SK-N-SH (cell line): ENCODE results near the gene PAK3. TPM values are rescaled to one million over a fixed set of nuclear protein-coding genes. Genes with fewer than 3 reads are reported as not detected.

Experiments
- CTCF ChIA-PET: fragments of 300-600, 350-600 bp; formaldehyde crosslinking; extraction: SDS; loops from one replicate; lab custom pipeline; 2021; lab: Yijun Ruan, JAX
- POLR2A ChIA-PET: fragments of 350-600 bp; sonication (Branson Sonifier 250); formaldehyde crosslinking; extraction: SDS; loops from one replicate; lab custom pipeline; 2020; ENCODE audit warnings: antibody characterized with exemption, inconsistent platforms; lab: Yijun Ruan, JAX
- DNase-seq: peaks from one replicate; pipeline ENCODE4 v3.0.0; 2012
- H2AFZ ChIP-seq: fragments of 200-600 bp; sonication (generic); 2 replicates; pipeline ENCODE4 v1.8.1; 2016; ENCODE audit warnings: antibody characterized with exemption, mild to moderate bottlenecking, low read depth
- H3F3A ChIP-seq: fragments of 200-600 bp; sonication (generic); replicated peaks from 2 replicates; pipeline ENCODE3; 2016; ENCODE audit warnings: antibody characterized with exemption, mild to moderate bottlenecking; ENCODE audit not compliant: insufficient read depth
- H3K27ac ChIP-seq, 2 experiments: fragments of 200-500 bp in 1 of 2; fragments of 200-600 bp in 1 of 2; sonication (Bioruptor generic) in 1 of 2; sonication (generic), shearing (Covaris generic) in 1 of 2; 2 replicates each; pipeline versions ENCODE4 v1.5.1 to v1.6.1; 2014 to 2016; ENCODE audit warnings: low read depth in 2 of 2, inconsistent platforms in 1 of 2, low read length in 1 of 2, mild to moderate bottlenecking in 1 of 2, mixed read lengths in 1 of 2
- H3K27me3 ChIP-seq: fragments of 200-600 bp; sonication (generic), shearing (Covaris generic); 2 replicates; pipeline ENCODE4 v1.6.1; 2016; ENCODE audit warnings: mixed run types; ENCODE audit not compliant: insufficient read depth
- H3K36me3 ChIP-seq, 2 experiments: fragments of 200-500 bp in 1 of 2; fragments of 200-600 bp in 1 of 2; sonication (Bioruptor generic) in 1 of 2; sonication (generic) in 1 of 2; replicated peaks in 1 of 2; 2 replicates each; pipeline versions ENCODE3 to v1.5.1; 2014 to 2016; ENCODE audit warnings: low read length in 1 of 2, mild to moderate bottlenecking in 1 of 2; ENCODE audit not compliant: insufficient read depth in 2 of 2, control insufficient read depth in 1 of 2
- H3K4me1 ChIP-seq, 2 experiments: fragments of 200-500 bp in 1 of 2; fragments of 200-600 bp in 1 of 2; sonication (Bioruptor generic) in 1 of 2; sonication (generic), shearing (Covaris generic) in 1 of 2; 2 replicates each; pipeline versions ENCODE4 v1.5.1 to v1.6.1; 2014 to 2016; ENCODE audit warnings: low read depth in 1 of 2, low read length in 1 of 2, mixed run types in 1 of 2; ENCODE audit not compliant: insufficient read depth in 2 of 2, control insufficient read depth in 1 of 2
- H3K4me2 ChIP-seq: fragments of 200-600 bp; sonication (generic), shearing (Covaris generic); 2 replicates; pipeline ENCODE4 v1.6.1; 2017; ENCODE audit warnings: mixed run types
- H3K4me3 ChIP-seq, 2 experiments: fragments of 200-500 bp in 1 of 2; fragments of 200-600 bp in 1 of 2; sonication (Bioruptor generic) in 1 of 2; sonication (generic), shearing (Covaris generic) in 1 of 2; 2 replicates each; pipeline versions ENCODE4 v1.5.1 to v1.8.1; 2014 to 2016; ENCODE audit warnings: low read depth in 2 of 2, inconsistent platforms in 1 of 2, low read length in 1 of 2, mild to moderate bottlenecking in 1 of 2, mixed read lengths in 1 of 2, moderate library complexity in 1 of 2
- H3K79me2 ChIP-seq: fragments of 200-600 bp; sonication (generic); 2 replicates; pipeline ENCODE4 v1.8.1; 2017; ENCODE audit warnings: mild to moderate bottlenecking; ENCODE audit not compliant: insufficient read depth
- H3K9ac ChIP-seq: fragments of 200-600 bp; sonication (generic); 2 replicates; pipeline ENCODE4 v1.6.1; 2017; ENCODE audit warnings: mixed run types
- H3K9me2 ChIP-seq: fragments of 200-600 bp; sonication (generic); 2 replicates; pipeline ENCODE4 v1.6.1; 2017; ENCODE audit warnings: mixed run types
- H3K9me3 ChIP-seq: fragments of 200-600 bp; sonication (generic); 2 replicates; pipeline ENCODE4 v1.6.1; 2017; ENCODE audit warnings: mixed run types, mild to moderate bottlenecking, moderate library complexity
- H4K20me1 ChIP-seq: fragments of 200-600 bp; sonication (generic); 2 replicates; pipeline ENCODE4 v1.6.1; 2017; ENCODE audit warnings: mild to moderate bottlenecking, mixed run types; ENCODE audit not compliant: insufficient read depth
- ELF1 ChIP-seq: IDR thresholded peaks from 2 replicates; pipeline ENCODE4 v1.4.0; 2012
- EP300 ChIP-seq, 2 experiments: IDR thresholded peaks; 2 replicates each; pipeline versions ENCODE4 v1.4.0 to v1.6.1; 2012; ENCODE audit warnings: borderline replicate concordance in 1 of 2, low read depth in 1 of 2, low read length in 1 of 2
- FOXJ3 ChIP-seq: sonication (generic); formaldehyde crosslinking; IDR thresholded peaks from 2 replicates; pipeline ENCODE4 v1.5.1; 2020; ENCODE audit warnings: mild to moderate bottlenecking, missing genetic modification reagents
- JUND ChIP-seq: IDR thresholded peaks from 2 replicates; pipeline ENCODE4 v1.4.0; 2012
- NRF1 ChIP-seq: IDR thresholded peaks from 2 replicates; pipeline ENCODE4 v1.6.1; 2012; ENCODE audit warnings: low read depth, mild to moderate bottlenecking, low read length
- RAD21 ChIP-seq: IDR thresholded peaks from 2 replicates; pipeline ENCODE4 v1.6.1; 2012; ENCODE audit warnings: mild to moderate bottlenecking, low read length
- RCOR1 ChIP-seq: fragments of 150-350 bp; IDR thresholded peaks from 2 replicates; pipeline ENCODE4 v1.6.1; 2017; ENCODE audit warnings: antibody characterized with exemption, low read length
- RXRA ChIP-seq: IDR thresholded peaks from 2 replicates; pipeline ENCODE4 v1.4.0; 2012; ENCODE audit warnings: low read depth, mild to moderate bottlenecking, borderline replicate concordance
- SIN3A ChIP-seq: IDR thresholded peaks from 2 replicates; pipeline ENCODE4 v1.6.1; 2012; ENCODE audit warnings: low read depth, mild to moderate bottlenecking, low read length, moderate library complexity, borderline replicate concordance
- SMC3 ChIP-seq: IDR thresholded peaks from 2 replicates; pipeline ENCODE4 v1.6.1; 2012; ENCODE audit warnings: low read depth, low read length, improper control_type of control experiment
- WGBS: methylation state at CpG from one replicate; pipeline ENCODE4 v1.1.6; 2017; ENCODE audit warnings: low lambda C conversion rate; 5-methylcytosine and 5-hydroxymethylcytosine counted together
- polyA plus RNA-seq, 3 experiments: library from polyadenylated mRNA; depleted of rRNA; stranded (reverse); fragments of >200 nt; gene quantifications; 2 replicates each; pipeline ENCODE4 v1.2.3, GENCODE V29; 2012
- TF ChIP-seq, protein P1 (sequence below): IDR thresholded peaks from 2 replicates; pipeline ENCODE4 v1.4.0; 2012; ENCODE audit warnings: low read depth, borderline replicate concordance
- TF ChIP-seq, protein P2 (sequence below): IDR thresholded peaks from 2 replicates; pipeline ENCODE4 v1.4.0; 2012; ENCODE audit warnings: low read depth
- TF ChIP-seq, protein P3 (sequence below): fragments of 200-600 bp; sonication (generic); IDR thresholded peaks from 2 replicates; pipeline ENCODE4 v1.6.1; 2017; ENCODE audit warnings: antibody characterized with exemption, mild to moderate bottlenecking, moderate library complexity

The PAK3 gene
- polyA plus RNA-seq, 1 of the 3 experiments (the other 2 are of a cell fraction) = 0.23 TPM

DNA sequence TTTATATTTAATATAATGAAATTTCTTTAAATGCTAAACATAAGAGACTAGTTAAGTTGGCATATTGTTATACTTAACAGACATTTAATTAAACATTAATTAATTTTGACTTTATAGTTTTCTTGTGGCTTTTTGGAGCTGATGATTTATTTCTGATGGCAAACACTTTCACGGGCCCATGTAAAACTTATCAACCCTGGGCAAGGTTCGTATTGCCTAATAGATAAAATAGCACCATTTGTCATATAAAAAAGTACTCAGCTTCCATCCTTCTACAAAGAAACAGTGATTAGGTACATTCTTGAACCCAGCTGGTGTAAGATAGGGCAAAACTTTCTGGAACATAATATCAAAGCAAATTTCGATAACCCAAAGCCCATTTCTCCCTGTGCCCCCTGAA is 63.2 kb downstream of the PAK3 start (continued):
- no peak for TF ChIP-seq ELF1
- TF ChIP-seq RCOR1 = no peak
- TF ChIP-seq, protein P1, sequence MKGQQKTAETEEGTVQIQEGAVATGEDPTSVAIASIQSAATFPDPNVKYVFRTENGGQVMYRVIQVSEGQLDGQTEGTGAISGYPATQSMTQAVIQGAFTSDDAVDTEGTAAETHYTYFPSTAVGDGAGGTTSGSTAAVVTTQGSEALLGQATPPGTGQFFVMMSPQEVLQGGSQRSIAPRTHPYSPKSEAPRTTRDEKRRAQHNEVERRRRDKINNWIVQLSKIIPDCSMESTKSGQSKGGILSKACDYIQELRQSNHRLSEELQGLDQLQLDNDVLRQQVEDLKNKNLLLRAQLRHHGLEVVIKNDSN = no peak
- TF ChIP-seq NRF1 = no peak
- TF ChIP-seq FOXJ3 (CRISPR knock-in tag) = no peak
- TF ChIP-seq, protein P2, sequence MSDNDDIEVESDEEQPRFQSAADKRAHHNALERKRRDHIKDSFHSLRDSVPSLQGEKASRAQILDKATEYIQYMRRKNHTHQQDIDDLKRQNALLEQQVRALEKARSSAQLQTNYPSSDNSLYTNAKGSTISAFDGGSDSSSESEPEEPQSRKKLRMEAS = no peak

DNA sequence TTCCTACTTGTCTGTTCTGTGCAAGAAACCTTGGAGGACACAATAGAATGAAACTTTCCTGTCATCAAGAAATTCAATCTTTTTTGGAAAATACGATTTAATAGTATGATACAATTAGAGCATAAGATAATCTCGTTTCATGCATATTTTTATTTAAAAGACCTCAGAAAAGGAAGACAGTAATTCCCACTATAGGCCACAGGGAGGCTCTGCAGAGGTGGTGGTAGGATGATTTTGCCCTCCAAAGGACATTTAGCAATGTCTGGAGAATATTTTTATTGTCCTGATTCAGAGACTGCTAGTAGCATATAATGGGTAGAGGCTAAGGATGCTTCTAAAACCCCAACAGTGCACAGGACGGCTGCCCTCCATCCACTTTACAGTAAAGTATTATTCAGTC is 68.7 kb downstream of the PAK3 start:
- Histone ChIP-seq H3K36me3 (no peaks in the 10 kb centered on the region), H3F3A (no peaks in the 10 kb centered on the region), H3K4me1 (no peaks in the 10 kb centered on the region), H3K9me2 (no peaks in the 10 kb centered on the region), H2AFZ (no peak overlapping the region), H3K9ac (no peak overlapping the region)
- POLR2A ChIA-PET = no interaction called here
- TF ChIP-seq SIN3A (no peak), RXRA (no peak), RCOR1 (no peak), RAD21 (peak; percentile 46), SMC3 (peak; percentile 35; the same call in 1 of the 2 replicates), EP300 (IDR thresholded peaks at IDR 0.05; ENCODE audit: borderline replicate concordance in 1 of 2, low read depth in 1 of 2, low read length in 1 of 2) (no peak), JUND (no peak)
- TF ChIP-seq, protein P3, sequence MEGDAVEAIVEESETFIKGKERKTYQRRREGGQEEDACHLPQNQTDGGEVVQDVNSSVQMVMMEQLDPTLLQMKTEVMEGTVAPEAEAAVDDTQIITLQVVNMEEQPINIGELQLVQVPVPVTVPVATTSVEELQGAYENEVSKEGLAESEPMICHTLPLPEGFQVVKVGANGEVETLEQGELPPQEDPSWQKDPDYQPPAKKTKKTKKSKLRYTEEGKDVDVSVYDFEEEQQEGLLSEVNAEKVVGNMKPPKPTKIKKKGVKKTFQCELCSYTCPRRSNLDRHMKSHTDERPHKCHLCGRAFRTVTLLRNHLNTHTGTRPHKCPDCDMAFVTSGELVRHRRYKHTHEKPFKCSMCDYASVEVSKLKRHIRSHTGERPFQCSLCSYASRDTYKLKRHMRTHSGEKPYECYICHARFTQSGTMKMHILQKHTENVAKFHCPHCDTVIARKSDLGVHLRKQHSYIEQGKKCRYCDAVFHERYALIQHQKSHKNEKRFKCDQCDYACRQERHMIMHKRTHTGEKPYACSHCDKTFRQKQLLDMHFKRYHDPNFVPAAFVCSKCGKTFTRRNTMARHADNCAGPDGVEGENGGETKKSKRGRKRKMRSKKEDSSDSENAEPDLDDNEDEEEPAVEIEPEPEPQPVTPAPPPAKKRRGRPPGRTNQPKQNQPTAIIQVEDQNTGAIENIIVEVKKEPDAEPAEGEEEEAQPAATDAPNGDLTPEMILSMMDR = peak; percentile 57
- TF ChIP-seq, protein P2 = no peak
- TF ChIP-seq, protein P1 = no peak
- TF ChIP-seq, all 33 proteins: peak for 3
- peak; percentile 2 for DNase-seq
- whole genome bisulfite sequencing = 4% methylated on average over 3 of the region's 3 CpGs
- Histone ChIP-seq H3K9me3 (no peaks in the 10 kb centered on the region), H3K4me2 (no peak overlapping the region), H3K27me3 (no peaks in the 10 kb centered on the region), H4K20me1 (no peaks in the 10 kb centered on the region), H3K4me3 (no peak overlapping the region), H3K27ac (no peak overlapping the region), H3K79me2 (no peaks in the 10 kb centered on the region)
- CTCF ChIA-PET = interaction anchor here (0.9 to 2.8 kb wide), 6 partner anchors 9 to 207 kb away, joined by 3 to 9 read pairs (median 4); no protein-coding TSS in a partner anchor
